GM12891 (cell line): Measurements from ENCODE around the gene TMEM184C.

ENCODE experiments used
- DNase-seq: peaks from one replicate; pipeline ENCODE4 v3.0.0; 2011; ENCODE audit warnings: low spot score; ENCODE audit not compliant: insufficient read length
- FAIRE-seq: peaks from 2 replicates; lab custom pipeline; 2011; peaks lifted over from hg19 to GRCh38; lab: Jason Lieb, UNC
- PAX5 ChIP-seq: IDR thresholded peaks from 2 replicates; pipeline ENCODE4 v1.6.1; 2011; ENCODE audit warnings: low read length, moderate library complexity, mild to moderate bottlenecking; ENCODE audit not compliant: insufficient read depth, severe bottlenecking
- POLR2A ChIP-seq: IDR thresholded peaks from 2 replicates; pipeline ENCODE4 v1.6.1; 2011; ENCODE audit warnings: low read depth, low read length, control low read depth
- POLR2AphosphoS5 ChIP-seq: IDR thresholded peaks from 2 replicates; pipeline ENCODE4 v1.6.1; 2011; ENCODE audit warnings: low read depth, low read length, control low read depth
- POU2F2 ChIP-seq: IDR thresholded peaks from 2 replicates; pipeline ENCODE4 v1.6.1; 2011; ENCODE audit warnings: low read depth, mild to moderate bottlenecking, control low read depth, low read length, moderate library complexity
- SPI1 ChIP-seq: IDR thresholded peaks from 2 replicates; pipeline ENCODE4 v1.6.1; 2011; ENCODE audit warnings: low read depth, low read length, control low read depth
- TAF1 ChIP-seq: IDR thresholded peaks from 2 replicates; pipeline ENCODE4 v1.6.1; 2011; ENCODE audit warnings: low read depth, low read length, control low read depth

Gene TMEM184C

DNA sequence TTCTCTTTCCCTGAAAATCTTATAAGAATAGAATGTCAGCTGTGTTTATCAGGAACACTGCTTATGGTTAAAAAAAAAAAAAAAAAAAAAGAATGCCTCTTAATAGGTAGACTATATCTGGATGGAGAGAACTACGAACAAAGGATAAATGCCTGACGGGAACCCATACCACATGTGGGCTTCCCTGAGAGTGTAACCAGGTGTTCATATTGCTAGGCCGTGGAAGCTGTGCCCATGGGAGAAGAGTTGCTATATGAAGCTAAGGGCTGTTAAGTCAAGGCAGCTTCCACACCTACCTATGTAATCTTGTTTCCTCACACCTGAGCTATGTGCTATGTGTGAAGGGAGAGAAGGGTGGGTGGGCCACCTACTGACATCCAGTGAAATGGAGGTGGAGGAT lies 27.3 kb downstream of the TMEM184C start:
- no peak for DNase-seq
- no peak for TF ChIP-seq POU2F2
- no peak for TF ChIP-seq SPI1
- no peak for TF ChIP-seq TAF1
- TF ChIP-seq POLR2AphosphoS5: no peak
- TF ChIP-seq POLR2A: no peak
- no peak for TF ChIP-seq PAX5
- peak; percentile 9 for FAIRE-seq

DNA sequence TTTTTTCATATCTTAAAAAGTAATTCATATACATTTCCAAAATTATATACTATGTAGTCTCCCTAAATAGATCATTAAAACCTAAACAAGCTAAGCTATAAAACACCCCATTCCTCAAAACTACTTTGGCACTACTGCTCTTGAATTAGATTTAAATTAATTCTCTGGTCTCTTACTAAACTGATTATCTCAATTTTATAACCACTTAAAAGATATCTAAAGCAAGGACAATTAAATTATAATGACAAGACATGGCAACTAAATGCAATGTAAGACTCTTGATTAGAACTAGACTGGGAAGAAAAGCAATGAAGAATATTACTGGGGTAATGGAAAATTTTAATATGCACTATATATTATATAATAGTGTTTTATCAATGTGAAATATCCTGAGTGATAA lies 27.9 kb downstream of the TMEM184C start:
- FAIRE-seq (no peak), DNase-seq (no peak)
- TF ChIP-seq POLR2AphosphoS5 (no peak), SPI1 (no peak), POLR2A (no peak), POU2F2 (no peak), PAX5 (no peak), TAF1 (no peak)

GRCh38 chr4:147648656-147649055 lies 31.5 kb downstream of the TMEM184C start:
- TF ChIP-seq POLR2A (no peak), SPI1 (no peak), POU2F2 (no peak), PAX5 (no peak), TAF1 (no peak)
- DNase-seq: no peak
- no peak for FAIRE-seq

DNA sequence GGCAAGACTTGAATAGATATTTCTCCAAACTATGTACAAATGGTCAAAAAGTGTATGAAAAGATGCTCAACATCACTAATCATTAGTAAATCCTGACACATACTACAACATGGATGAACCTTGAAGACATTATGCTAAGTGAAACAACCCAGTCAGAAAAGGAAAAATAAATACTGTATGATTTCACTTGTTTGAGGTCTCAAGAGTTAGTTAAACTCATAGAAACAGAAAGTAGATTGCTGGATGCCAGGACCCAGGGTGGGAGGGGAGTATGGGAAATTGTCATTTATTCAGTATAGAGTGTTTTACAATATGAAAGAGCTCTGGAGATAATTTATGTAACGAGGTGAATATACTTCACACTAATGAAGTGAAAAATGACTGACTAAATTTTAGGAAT lies 34.4 kb downstream of the TMEM184C start:
- DNase-seq (no peak), FAIRE-seq (peak; percentile 41)
- no peak for TF ChIP-seq POU2F2
- no peak for TF ChIP-seq PAX5
- no peak for TF ChIP-seq POLR2AphosphoS5

GRCh38 chr4:147655639-147656038 lies 38.4 kb downstream of the TMEM184C start:
- TF ChIP-seq SPI1 (no peak), POLR2A (no peak), PAX5 (no peak), POLR2AphosphoS5 (no peak), TAF1 (no peak), POU2F2 (no peak)
- DNase-seq: no peak
- FAIRE-seq: no peak

DNA sequence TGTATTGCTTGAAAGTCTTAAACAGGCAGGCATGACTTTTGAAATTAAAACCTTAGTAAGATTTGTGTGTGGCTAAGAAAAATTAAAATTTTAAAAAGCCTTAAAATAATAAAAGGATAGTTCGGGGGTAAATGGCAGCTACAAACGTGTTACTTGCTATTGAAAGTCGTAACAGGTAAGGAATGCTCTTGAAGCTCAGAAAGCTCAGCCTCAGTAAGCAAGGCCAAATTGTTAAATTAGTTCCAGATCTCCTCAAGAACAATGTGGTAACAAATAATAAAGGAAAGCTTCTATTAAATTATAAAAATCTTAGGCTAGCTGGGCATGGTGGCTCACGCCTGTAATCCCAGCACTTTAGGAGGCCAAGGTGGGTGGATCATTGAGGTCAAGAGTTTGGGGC lies 41.3 kb downstream of the TMEM184C start:
- TF ChIP-seq POLR2AphosphoS5 (no peak), TAF1 (no peak)
- DNase-seq: no peak
- FAIRE-seq: no peak

DNA sequence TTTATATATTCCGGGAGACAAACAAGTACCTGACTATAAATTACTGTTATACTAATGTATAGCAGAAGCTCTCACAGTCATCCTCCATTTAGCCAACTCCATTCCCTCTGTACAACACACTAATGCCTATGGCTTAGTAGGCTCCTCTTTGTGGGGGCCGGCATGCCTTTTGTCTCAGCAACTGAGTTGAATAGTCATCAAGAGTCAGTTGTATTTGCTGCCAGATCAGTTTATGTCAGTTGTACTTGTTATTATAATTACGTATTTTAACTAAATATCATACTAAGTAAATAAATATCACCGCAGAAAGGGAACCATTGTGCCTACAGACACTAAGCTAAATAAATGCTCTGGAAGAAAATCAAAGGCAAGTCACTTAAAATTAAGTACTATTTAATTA lies 56.9 kb downstream of the TMEM184C start:
- FAIRE-seq (no peak), DNase-seq (no peak)
- TF ChIP-seq POU2F2: no peak

- DNase-seq: no peak
- FAIRE-seq: no peak
- no peak for TF ChIP-seq TAF1
- TF ChIP-seq POU2F2: no peak
- no peak for TF ChIP-seq SPI1
- no peak for TF ChIP-seq PAX5
- no peak for TF ChIP-seq POLR2A
- no peak for TF ChIP-seq POLR2AphosphoS5
Observed at GRCh38 chr4:147674496-147674895, 57.3 kb downstream of the TMEM184C start.

DNA sequence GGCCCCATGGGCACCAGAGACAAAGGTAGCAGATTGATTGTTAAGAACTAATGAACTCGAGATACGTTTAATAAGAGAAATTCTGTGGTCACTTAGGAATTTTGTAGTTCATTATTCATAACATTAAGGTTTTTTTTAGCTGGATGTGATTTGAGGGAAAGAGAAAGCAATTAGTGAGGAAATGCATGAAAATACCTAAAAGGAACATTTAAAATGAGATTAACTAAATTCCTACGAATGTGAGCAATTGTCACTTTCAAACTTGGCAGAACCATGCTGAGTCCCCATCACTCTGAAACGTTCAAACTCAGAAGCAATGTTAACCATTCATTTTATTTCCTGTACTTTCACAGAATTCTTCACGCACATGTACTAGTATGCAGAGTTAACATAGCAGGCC lies 60.9 kb downstream of the TMEM184C start:
- FAIRE-seq (no peak), DNase-seq (no peak)
- no peak for TF ChIP-seq SPI1
- no peak for TF ChIP-seq POLR2AphosphoS5
- TF ChIP-seq POLR2A: no peak
- no peak for TF ChIP-seq PAX5
- TF ChIP-seq POU2F2: no peak
- no peak for TF ChIP-seq TAF1

DNA sequence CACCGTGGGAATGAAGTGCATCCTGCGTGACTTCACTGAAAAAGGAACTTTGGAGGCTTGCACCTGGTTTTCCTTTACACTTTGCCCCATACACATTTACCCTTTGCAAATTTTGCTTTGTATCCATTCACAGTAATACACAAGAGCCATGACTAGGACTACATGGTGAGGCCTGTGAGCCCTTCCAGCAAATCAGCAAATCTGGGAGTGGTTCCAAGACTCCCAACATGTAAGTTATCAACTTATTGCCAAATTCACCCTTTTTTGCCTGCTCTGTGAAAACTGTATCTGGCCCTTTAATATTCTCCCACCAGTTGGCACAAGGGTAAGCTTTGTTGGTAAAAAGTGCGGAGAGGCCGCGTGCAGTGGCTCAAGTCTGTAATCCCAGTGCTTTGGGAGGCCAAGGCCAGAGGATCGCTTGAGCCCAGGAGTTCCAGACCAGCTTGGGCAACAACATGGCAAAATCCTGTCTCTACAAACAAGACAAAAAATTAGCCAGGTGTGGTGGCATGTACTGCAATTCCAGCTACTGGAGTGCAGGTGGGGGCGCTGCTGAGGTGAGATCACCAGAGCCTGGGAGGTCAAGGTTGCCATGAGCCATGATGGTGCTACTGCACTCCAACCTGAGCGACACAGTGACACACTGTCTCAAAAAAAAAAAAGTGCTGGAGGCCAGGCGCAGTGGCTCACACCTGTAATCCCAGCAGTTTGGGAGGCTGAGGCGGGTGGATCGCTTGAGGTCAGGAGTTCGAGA lies 61.8 kb downstream of the TMEM184C start:
- no peak for TF ChIP-seq POLR2AphosphoS5
- TF ChIP-seq POLR2A: no peak
- no peak for TF ChIP-seq PAX5
- no peak for TF ChIP-seq SPI1
- no peak for TF ChIP-seq TAF1
- TF ChIP-seq POU2F2: no peak
- FAIRE-seq (no peak), DNase-seq (no peak)

DNA sequence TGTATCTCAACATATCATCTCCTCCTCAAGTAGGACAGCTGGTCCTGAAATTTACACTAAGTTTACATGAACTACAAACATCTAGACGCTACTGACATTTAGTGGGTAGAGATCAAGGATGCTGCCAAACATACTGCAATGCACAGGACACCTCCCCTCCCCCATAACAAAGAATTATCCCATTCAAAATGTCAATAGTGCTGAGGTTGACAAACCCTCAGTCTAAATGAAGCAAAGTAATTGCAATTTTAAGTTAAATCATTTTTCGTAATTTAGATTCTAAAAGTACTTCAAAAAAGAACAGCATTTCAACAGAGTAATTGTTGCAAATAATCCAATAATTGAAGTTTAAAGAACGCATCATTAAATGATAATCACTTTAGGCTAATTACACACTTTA lies 65.6 kb downstream of the TMEM184C start:
- no peak for TF ChIP-seq POLR2A
- no peak for FAIRE-seq
- no peak for DNase-seq
